Retinal pigment epithelial cell (primary cell): ENCODE results near the gene HRH3.

Experiments
- DNase-seq: peaks from one replicate; pipeline ENCODE4 v3.0.0-alpha.2; 2010; ENCODE audit warnings: low read depth
- H3K4me3 ChIP-seq: 2 replicates; pipeline ENCODE4 v1.5.1; 2011; ENCODE audit warnings: mild to moderate bottlenecking, low read length, control low read depth, moderate library complexity
- CTCF ChIP-seq: conservative IDR thresholded peaks from 2 replicates; pipeline ENCODE4 v1.5.1; 2011; ENCODE audit warnings: low read depth, low read length, control low read depth, inconsistent platforms

Gene HRH3

GRCh38 chr20:62226707-62227590 is 6.9 kb upstream of the HRH3 start:
- TF ChIP-seq CTCF: no peak
- H3K4me3 ChIP-seq: no peak overlapping the region
- DNase-seq: no peak

- DNase-seq: no peak
- no peak overlapping the region for H3K4me3 ChIP-seq
- no peak for TF ChIP-seq CTCF
Observed at GRCh38 chr20:62225820-62226635, 6.0 kb upstream of the HRH3 start.

- no peak overlapping the region for H3K4me3 ChIP-seq
- no peak for DNase-seq
- no peak for TF ChIP-seq CTCF
Observed at GRCh38 chr20:62225026-62225425, 4.9 kb upstream of the HRH3 start.

- TF ChIP-seq CTCF: no peak
- no peak overlapping the region for H3K4me3 ChIP-seq
- no peak for DNase-seq
Observed at GRCh38 chr20:62224113-62224855, 4.2 kb upstream of the HRH3 start.

GRCh38 chr20:62223571-62223970 is 3.5 kb upstream of the HRH3 start:
- TF ChIP-seq CTCF: no peak
- no peak overlapping the region for H3K4me3 ChIP-seq
- DNase-seq: no peak

GRCh38 chr20:62222972-62223371 is 2.9 kb upstream of the HRH3 start:
- TF ChIP-seq CTCF: no peak
- DNase-seq: no peak
- H3K4me3 ChIP-seq: no peak overlapping the region
